B cell (primary cell): ENCODE measurements around the gene TRIM73.
"Not testable (repeated sequence)": the region's sequence is repeated elsewhere in the genome, so short reads cannot be mapped to it uniquely, and the experiment has no call there.

Source experiments
- EZH2 ChIP-seq: IDR thresholded peaks from 2 replicates; pipeline ENCODE4 v1.6.1; 2012; ENCODE audit warnings: borderline replicate concordance, low read depth, mild to moderate bottlenecking, moderate library complexity, low read length; ENCODE audit not compliant: insufficient read depth, poor library complexity, severe bottlenecking
- TF ChIP-seq, protein P1 (sequence below): fragments of 200-600 bp; IDR thresholded peaks from one replicate; pipeline ENCODE4 v1.8.0; 2022; ENCODE audit warnings: antibody characterized with exemption, mild to moderate bottlenecking

DNA sequence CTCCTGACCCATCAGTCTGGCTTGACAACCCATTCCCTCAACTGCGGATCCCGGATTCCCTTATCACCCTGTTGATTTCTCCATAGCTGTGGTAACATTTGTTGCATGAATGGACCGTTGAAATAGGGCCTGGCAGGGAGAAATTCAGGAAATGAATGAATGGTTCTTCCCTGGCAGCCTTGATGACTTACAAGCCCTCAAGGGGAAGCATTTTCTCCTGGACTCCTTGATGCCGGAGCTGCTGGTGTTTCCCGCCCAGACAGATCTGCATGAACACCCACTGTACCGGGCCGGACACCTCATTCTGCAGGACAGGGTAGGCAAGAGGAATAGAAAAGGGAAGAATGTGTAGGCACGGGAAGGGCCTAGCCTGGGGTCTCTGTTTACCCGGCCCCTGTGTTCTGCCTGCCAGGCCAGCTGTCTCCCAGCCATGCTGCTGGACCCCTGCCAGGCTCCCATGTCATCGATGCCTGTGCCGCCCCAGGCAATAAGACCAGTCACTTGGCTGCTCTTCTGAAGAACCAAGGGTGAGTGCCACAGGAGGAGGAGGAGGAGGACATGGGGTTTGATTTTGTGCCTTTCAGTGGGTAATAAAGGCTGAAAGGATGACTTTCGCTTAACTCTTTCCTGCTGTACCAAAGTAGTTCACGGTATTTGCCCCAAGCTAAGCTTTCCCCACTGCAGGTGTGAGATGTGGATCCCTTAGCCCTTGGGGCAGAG, 19.4 kb downstream of the TRIM73 start:
- TF ChIP-seq, protein P1, sequence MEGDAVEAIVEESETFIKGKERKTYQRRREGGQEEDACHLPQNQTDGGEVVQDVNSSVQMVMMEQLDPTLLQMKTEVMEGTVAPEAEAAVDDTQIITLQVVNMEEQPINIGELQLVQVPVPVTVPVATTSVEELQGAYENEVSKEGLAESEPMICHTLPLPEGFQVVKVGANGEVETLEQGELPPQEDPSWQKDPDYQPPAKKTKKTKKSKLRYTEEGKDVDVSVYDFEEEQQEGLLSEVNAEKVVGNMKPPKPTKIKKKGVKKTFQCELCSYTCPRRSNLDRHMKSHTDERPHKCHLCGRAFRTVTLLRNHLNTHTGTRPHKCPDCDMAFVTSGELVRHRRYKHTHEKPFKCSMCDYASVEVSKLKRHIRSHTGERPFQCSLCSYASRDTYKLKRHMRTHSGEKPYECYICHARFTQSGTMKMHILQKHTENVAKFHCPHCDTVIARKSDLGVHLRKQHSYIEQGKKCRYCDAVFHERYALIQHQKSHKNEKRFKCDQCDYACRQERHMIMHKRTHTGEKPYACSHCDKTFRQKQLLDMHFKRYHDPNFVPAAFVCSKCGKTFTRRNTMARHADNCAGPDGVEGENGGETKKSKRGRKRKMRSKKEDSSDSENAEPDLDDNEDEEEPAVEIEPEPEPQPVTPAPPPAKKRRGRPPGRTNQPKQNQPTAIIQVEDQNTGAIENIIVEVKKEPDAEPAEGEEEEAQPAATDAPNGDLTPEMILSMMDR = not testable (repeated sequence)
- not testable (repeated sequence) for TF ChIP-seq EZH2
